ENCODE measurements around the gene PILRB.
"Not testable (repeated sequence)": the region's sequence is repeated elsewhere in the genome, so short reads cannot be mapped to it uniquely, and the experiment has no call there.

The PILRB gene

GRCh38 chr7:100358027-100358856 is at the start of gene PILRB:
PILRB (plus strand) TSS chr7:100358117; CDS start chr7:100358303, 186 bp downstream.
- no peak for DNase-seq (ENCODE audit: low read depth)

DNA sequence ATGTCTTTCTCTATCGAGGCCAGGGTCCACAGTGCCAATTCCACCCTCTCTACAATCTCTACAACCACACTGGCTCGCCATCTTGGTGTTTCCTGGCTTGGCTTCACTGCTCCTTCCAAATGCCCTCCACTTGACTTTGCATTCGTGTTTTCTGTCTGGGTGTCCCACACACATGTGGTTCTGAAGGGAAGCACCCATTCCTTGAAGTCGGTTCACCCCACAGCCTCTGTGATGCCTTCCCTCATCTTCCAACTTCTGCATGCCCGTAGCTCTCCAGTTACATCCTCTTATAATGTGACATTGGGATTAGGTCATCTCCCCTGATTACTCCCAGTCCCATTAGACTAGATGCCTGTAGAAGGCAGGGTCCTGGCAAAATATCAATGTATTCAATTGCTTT is 39.6 kb upstream of the PILRB start:
- not testable (repeated sequence) for DNase-seq (ENCODE audit: low read depth)

DNA sequence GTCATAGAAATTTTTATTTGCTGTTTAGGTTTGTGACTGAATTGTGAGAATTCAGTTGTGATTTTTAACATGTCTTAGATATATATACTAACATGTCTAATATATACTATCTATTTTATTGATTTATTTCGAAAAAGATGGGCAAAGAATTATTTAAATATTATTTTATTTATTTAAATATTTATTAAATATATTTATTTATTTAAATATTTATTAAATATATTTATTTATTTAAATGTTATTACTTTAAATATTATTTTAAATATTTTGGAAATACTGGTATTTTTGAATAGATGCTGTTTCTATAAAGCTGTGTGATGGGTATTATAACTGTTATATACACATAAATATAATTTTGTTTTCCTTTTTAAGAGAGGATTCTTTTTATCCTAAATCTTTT is 36.3 kb upstream of the PILRB start:
- DNase-seq (ENCODE audit: low read depth) = not testable (repeated sequence)

- DNase-seq (ENCODE audit: low read depth) = not testable (repeated sequence)
These were observed 33.7 kb upstream of the PILRB start for GRCh38 chr7:100324194-100324593.

GRCh38 chr7:100325671-100326070 is 32.2 kb upstream of the PILRB start:
- not testable (repeated sequence) for DNase-seq (ENCODE audit: low read depth)

DNA sequence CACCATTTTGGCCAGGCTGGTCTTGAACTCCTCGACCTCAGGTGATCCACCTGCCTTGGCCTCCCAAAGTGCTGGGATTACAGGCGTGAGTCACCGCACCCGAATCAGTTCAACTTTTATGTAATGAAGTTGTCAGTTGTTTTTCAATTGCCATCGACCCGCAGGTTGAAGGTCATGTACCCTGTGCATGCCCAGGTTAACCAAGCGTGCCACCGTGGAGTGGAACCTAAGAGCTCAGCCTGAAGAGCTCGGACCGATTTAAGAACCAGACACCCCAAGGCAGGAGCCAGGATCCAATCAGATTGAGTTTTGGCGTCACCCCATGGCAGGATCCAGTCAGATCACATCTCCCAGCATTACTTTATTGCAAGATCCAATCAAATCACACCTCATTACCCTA is 31.0 kb upstream of the PILRB start:
- DNase-seq (ENCODE audit: low read depth) = not testable (repeated sequence)

GRCh38 chr7:100335566-100336466 is 22.1 kb upstream of the PILRB start:
- peak; percentile 71 for DNase-seq (ENCODE audit: low read depth)

DNA sequence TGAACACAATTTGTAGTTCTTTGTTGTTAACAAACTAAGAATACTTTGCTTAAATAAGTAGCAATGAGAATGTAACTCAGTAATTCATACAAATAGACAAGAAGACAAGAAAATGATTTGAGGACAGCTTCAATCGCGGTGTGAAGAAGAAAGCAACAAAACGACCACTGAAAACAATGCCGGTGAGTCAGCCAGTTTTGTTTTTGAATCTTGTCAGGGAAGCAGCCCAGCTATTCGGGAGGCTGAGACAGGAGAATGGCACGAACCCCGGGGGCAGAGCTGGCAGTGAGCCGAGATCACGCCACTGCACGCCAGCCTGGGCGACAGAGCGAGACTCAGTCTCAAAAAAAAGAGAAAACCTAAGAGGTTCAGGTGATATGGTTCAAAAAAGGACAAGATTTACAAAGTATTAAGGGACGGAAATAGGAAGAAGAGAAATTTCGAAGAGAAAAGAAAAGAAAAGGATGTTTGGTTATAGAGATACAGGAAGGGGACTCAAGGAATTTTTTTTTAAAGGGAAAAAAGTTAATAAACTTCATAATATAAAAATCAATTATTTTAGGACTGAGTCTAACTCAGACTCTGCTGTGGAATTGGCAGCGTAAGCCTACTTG is 19.7 kb upstream of the PILRB start:
- not testable (repeated sequence) for DNase-seq (ENCODE audit: low read depth)

DNA sequence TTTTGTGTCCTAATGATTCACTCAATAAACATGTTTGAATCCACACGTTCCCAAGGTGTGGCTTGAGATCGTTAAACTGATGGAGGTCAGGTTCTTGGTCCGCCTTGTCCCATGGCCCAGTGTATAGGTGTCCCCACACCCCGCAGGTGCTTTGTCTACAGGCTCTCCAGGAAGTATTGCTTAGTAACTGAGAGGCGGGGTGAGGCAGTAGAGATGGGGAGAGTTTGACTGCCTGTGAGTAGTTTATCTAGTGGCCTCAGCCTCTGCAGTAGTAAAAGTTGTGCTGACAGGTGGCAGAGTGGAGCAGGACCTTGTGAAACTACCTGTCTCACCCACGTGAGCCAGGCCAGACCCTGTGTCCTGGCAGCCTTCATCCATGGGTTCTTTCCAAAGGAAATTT is 16.6 kb upstream of the PILRB start:
- not testable (repeated sequence) for DNase-seq (ENCODE audit: low read depth)

GRCh38 chr7:100342765-100343164 is 15.2 kb upstream of the PILRB start:
- no peak for DNase-seq (ENCODE audit: low read depth)

GRCh38 chr7:100344124-100344559 is 13.8 kb upstream of the PILRB start:
- not testable (repeated sequence) for DNase-seq (ENCODE audit: low read depth)

- peak; percentile 70 for DNase-seq (ENCODE audit: low read depth)
These were observed 13.2 kb upstream of the PILRB start for GRCh38 chr7:100344560-100345287.

DNA sequence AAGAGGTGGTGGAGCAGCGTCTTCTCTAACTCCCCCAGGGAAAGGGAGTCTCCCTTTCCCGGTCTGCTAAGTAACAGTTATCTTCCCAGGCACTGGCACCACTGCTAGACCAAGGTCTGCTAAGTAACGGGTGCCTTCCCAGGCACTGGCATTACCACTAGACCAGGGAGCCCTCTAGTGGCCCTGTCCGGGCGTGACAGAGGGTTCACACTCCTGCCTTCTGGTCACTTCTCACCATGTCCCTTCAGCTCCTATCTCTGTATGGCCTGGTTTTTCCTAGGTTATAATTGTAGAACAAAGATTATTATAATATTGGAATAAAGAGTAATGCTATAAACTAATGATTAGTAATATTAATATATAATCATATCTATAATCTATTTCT is 12.6 kb upstream of the PILRB start:
- peak; percentile 53 for DNase-seq (ENCODE audit: low read depth)

- no peak for DNase-seq (ENCODE audit: low read depth)
These were observed 11.0 kb upstream of the PILRB start for GRCh38 chr7:100346921-100347320.

DNA sequence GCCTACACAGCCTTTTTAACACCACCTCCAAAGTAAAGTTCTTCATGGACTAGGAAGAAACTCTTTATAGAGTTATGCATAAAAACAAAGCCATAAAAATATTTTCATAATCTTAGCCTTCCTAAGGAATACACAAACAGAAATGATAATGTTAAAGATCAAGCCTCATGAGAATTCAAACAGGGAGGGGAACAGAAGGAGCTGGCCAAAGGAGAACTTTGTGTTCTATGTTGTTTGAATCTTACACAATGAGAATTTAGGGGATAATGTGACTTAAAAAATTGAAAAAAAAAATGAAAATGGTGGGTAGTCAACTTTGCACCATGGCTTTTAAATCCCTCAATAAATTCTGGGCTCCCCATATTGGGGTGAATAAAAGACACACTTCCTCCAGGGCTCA is 9.1 kb upstream of the PILRB start:
- DNase-seq (ENCODE audit: low read depth) = no peak

DNA sequence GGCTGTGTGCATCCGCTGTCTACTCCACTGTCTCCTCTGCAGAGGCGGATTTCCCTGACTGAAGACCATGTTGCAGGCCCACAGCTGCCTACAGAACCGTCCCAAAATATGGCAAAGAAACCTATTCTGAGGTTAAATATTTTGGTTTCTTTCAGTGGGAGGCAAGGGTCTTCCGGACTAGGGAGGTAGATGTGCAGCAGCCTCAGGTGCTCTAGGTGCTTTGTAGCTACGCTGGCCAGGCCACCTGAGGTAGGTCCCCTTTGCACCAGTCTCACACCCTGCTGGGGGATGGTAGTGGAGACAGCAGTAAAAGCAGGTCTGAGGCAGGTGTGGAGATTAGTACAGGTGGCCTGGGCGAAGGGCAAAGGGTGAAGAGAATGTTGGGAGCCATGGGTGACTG is 8.2 kb upstream of the PILRB start:
- no peak for DNase-seq (ENCODE audit: low read depth)

DNA sequence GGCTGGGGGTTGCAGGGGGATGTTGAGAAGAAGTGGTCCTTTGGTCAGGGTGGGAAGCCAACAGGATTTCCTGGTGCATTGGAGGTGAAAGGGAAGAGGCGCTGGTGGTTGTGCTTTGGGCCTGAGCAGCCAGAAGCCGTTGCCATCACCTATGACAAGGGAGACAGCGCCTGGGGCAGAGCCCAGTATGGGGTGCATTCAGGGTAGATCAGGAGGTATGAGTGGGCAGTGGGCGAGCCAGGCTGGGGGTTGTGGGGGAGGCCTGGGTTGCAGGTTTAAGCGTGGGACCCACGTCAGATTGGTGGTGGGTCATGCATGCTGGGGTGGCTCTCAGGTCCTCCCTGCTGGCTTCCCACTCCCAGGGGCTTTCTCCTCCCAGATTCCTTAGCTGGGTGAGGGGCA is 6.3 kb upstream of the PILRB start:
- DNase-seq (ENCODE audit: low read depth) = no peak

- DNase-seq (ENCODE audit: low read depth) = not testable (repeated sequence)
These were observed 5.6 kb upstream of the PILRB start for GRCh38 chr7:100352230-100352781.

DNA sequence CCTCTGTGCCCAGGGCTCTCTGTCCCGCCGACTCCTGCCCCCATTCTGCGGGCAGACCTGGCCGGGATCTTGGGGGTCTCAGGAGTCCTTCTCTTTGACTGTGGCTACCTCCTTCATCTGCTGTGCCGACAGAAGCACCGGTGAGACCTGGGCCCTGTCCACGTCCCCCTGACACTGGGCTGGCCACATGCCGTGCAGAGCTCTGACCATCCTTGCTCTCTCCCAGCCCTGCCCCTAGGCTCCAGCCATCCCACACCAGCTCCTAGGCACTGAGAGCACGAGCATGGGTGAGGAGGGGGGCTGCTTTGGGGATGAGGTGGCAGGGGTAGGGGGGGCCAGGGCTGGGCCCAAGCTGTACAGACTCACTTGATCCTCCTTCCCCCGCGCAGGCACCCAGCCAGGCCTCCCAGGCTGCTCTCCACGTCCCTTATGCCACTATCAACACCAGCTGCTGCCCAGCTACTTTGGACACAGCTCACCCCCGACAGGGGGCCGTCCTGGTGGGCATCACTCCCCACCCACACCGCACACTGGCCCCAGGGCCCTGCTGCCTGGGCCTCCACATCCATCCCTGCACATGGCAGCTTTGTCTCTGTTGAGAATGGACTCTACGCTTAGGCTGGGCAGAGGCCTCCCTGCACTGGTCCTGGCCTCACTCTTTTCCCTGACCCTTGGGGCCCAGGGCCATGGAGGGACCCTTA is 4.8 kb upstream of the PILRB start:
- no peak for DNase-seq (ENCODE audit: low read depth)

GRCh38 chr7:100353685-100354330 is 4.1 kb upstream of the PILRB start:
- no peak for DNase-seq (ENCODE audit: low read depth)
